A673 (cell line): Measurements from ENCODE around the gene TOB2. TPM values are rescaled to one million over a fixed set of nuclear protein-coding genes. Genes with fewer than 3 reads are reported as not detected.

Experiments used
- BruUV-seq: library from RNA; stranded (reverse); fragments of 400-500 nt; replicated peaks from 2 replicates; lab custom pipeline; 2021; lab: Mats Ljungman, UMichigan
- CTCF ChIA-PET: fragments of 300-600 bp; sonication (Branson Sonifier 250); formaldehyde crosslinking; loops from one replicate; lab custom pipeline; 2022; ENCODE audit warnings: antibody characterized with exemption; lab: Charles Lee
- POLR2A ChIA-PET: fragments of 300-600 bp; sonication (Branson Sonifier 250); formaldehyde crosslinking; loops from one replicate; lab custom pipeline; 2022; ENCODE audit warnings: antibody characterized with exemption; ENCODE audit not compliant: low non-redundant PET; lab: Charles Lee
- DNase-seq: peaks from one replicate; pipeline ENCODE4 v3.0.0-alpha.2; 2015; ENCODE audit warnings: low spot score
- H3K27ac ChIP-seq: fragments of 200-600 bp; sonication (generic); 2 replicates; pipeline ENCODE4 v1.5.1; 2016; ENCODE audit warnings: mixed run types, low read depth, mild to moderate bottlenecking, mixed read lengths, antibody characterized with exemption, low read length; ENCODE audit not compliant: poor library complexity, severe bottlenecking
- H3K27me3 ChIP-seq: fragments of 200-600 bp; sonication (generic); replicated peaks from 2 replicates; pipeline ENCODE4 v1.6.1; 2017; ENCODE audit warnings: mixed run types, low read depth, mild to moderate bottlenecking, mixed read lengths, antibody characterized with exemption, low read length; ENCODE audit not compliant: insufficient read depth, poor library complexity
- H3K36me3 ChIP-seq: fragments of 200-600 bp; sonication (generic); 2 replicates; pipeline ENCODE4 v1.6.1; 2016; ENCODE audit warnings: mixed run types, mild to moderate bottlenecking, mixed read lengths, antibody characterized with exemption, low read length; ENCODE audit not compliant: insufficient read depth, poor library complexity, severe bottlenecking
- H3K4me1 ChIP-seq: fragments of 200-600 bp; sonication (generic); 2 replicates; pipeline ENCODE4 v1.6.1; 2017; ENCODE audit warnings: mixed run types, mild to moderate bottlenecking, mixed read lengths, antibody characterized with exemption, low read length; ENCODE audit not compliant: insufficient read depth, poor library complexity, severe bottlenecking
- H3K4me3 ChIP-seq: fragments of 200-600 bp; sonication (generic); 2 replicates; pipeline ENCODE4 v1.5.1; 2016; ENCODE audit warnings: low read depth, mixed run types, mild to moderate bottlenecking, mixed read lengths, low read length; ENCODE audit not compliant: poor library complexity, severe bottlenecking
- H3K9me3 ChIP-seq: fragments of 200-600 bp; sonication (generic); 2 replicates; pipeline ENCODE4 v1.6.1; 2016; ENCODE audit warnings: mixed run types, low read depth, mild to moderate bottlenecking, mixed read lengths, antibody characterized with exemption, low read length; ENCODE audit not compliant: poor library complexity, severe bottlenecking
- CTCF ChIP-seq: fragments of 300-800, 200-600 bp; sonication (generic); conservative IDR thresholded peaks from 2 replicates; pipeline ENCODE4 v1.5.1; 2017; ENCODE audit warnings: low read depth, mild to moderate bottlenecking, antibody characterized with exemption, low read length, moderate library complexity, mixed read lengths
- EZH2 ChIP-seq: fragments of 200-600 bp; sonication (generic); IDR thresholded peaks from 2 replicates; pipeline ENCODE4 v1.6.1; 2017; ENCODE audit warnings: borderline replicate concordance, low read depth, mild to moderate bottlenecking, mixed read lengths, antibody characterized with exemption, low read length; ENCODE audit not compliant: poor library complexity, severe bottlenecking
- intact Hi-C: fragments of 100-400 bp; cut with micrococcal nuclease; formaldehyde crosslinking; loops from one replicate; pipeline ENCODE4 v1.10.0; 2022; ENCODE audit not compliant: unreplicated experiment
- total RNA-seq: library from RNA; stranded (reverse); gene quantifications from 2 replicates; pipeline ENCODE4 v1.2.3, GENCODE V29; 2021

Gene TOB2
- total RNA-seq, 1 experiment from 2014 or later: 53.8 TPM

GRCh38 chr22:41408665-41409064 lies 37.9 kb downstream of the TOB2 start:
- Histone ChIP-seq H3K36me3 (no peaks in the 10 kb centered on the region), H3K4me1 (peaks cover 9% of the 10 kb centered on the region), H3K4me3 (no peak overlapping the region), H3K27me3 (no peaks in the 10 kb centered on the region), H3K9me3 (no peaks in the 10 kb centered on the region), H3K27ac (no peak overlapping the region)
- TF ChIP-seq CTCF: no peak
- no peak for TF ChIP-seq EZH2
- no peak for DNase-seq
- ChIA-PET POLR2A (interaction anchor here (0.6 kb wide), 1 partner anchor 43 kb away, joined by 9 read pairs; no protein-coding TSS in a partner anchor), CTCF (interaction anchor here (0.8 kb wide), 1 partner anchor 116 kb away, joined by 7 read pairs; no protein-coding TSS in a partner anchor)
- intact Hi-C loops: no loop called here
- BruUV-seq: no TSS peak

GRCh38 chr22:41407433-41407832 lies 39.2 kb downstream of the TOB2 start:
- TF ChIP-seq CTCF (no peak), EZH2 (no peak)
- no TSS peak for BruUV-seq
- no peak overlapping the region for H3K27ac ChIP-seq
- H3K9me3 ChIP-seq: no peaks in the 10 kb centered on the region
- CTCF ChIA-PET: no interaction called here
- H3K27me3 ChIP-seq: no peaks in the 10 kb centered on the region
- peaks cover 13% of the 10 kb centered on the region for H3K4me1 ChIP-seq
- intact Hi-C loops: no loop called here
- POLR2A ChIA-PET: interaction anchor here (0.6 kb wide), 1 partner anchor 49 kb away, joined by 3 read pairs; no protein-coding TSS in a partner anchor
- no peak for DNase-seq
- H3K4me3 ChIP-seq: no peak overlapping the region
- H3K36me3 ChIP-seq: no peaks in the 10 kb centered on the region

GRCh38 chr22:41406410-41406809 lies 40.2 kb downstream of the TOB2 start:
- Histone ChIP-seq H3K4me1 (peaks cover 22% of the 10 kb centered on the region), H3K27me3 (no peaks in the 10 kb centered on the region), H3K9me3 (no peaks in the 10 kb centered on the region), H3K4me3 (no peak overlapping the region), H3K36me3 (no peaks in the 10 kb centered on the region), H3K27ac (no peak overlapping the region)
- DNase-seq: no peak
- intact Hi-C loops: no loop called here
- no TSS peak for BruUV-seq
- TF ChIP-seq EZH2 (no peak), CTCF (no peak)
- POLR2A ChIA-PET: no interaction called here
- CTCF ChIA-PET: no interaction called here
